Measurements from ENCODE around the gene MAP9.

MAP9 gene

DNA sequence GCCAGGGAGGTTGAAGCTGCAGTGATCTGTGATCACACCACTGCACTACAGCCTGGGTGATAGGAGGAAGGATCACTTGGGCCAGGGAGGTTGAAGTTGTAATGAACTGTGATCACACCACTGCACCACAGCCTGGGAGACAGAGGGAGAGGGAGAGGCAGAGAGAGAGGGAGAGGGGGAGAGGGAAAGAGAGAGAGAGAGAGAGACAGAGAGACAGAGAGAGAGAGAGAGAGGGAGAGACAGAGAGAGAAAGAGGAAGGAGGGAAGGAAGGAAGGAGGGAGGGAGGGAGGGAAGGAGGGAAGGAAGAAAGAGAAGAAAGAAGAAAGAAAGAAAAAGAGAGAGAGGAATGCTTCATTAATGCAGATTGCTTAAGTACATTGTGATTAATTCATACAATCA lies 15.2 kb upstream of the MAP9 start:
- Mint-ChIP-seq H3K27ac (no peak overlapping the region), H3K9me3 (no peaks in the 10 kb centered on the region), H3K4me1 (ENCODE audit: low read depth) (no peaks in the 10 kb centered on the region), H3K27me3 (ENCODE audit: low read depth) (no peaks in the 10 kb centered on the region), H3K36me3 (ENCODE audit: low read depth) (no peaks in the 10 kb centered on the region), H3K4me3 (no peak overlapping the region)

- Mint-ChIP-seq H3K4me1 (ENCODE audit: low read depth) (no peaks in the 10 kb centered on the region), H3K9me3 (no peaks in the 10 kb centered on the region), H3K27me3 (ENCODE audit: low read depth) (no peaks in the 10 kb centered on the region), H3K4me3 (no peak overlapping the region), H3K27ac (no peak overlapping the region), H3K36me3 (ENCODE audit: low read depth) (no peaks in the 10 kb centered on the region)
These were observed 11.4 kb upstream of the MAP9 start for GRCh38 chr4:155388162-155388561.

- H3K36me3 Mint-ChIP-seq (ENCODE audit: low read depth) = no peaks in the 10 kb centered on the region
- H3K9me3 Mint-ChIP-seq = no peaks in the 10 kb centered on the region
- no peaks in the 10 kb centered on the region for H3K4me1 Mint-ChIP-seq (ENCODE audit: low read depth)
- H3K27me3 Mint-ChIP-seq (ENCODE audit: low read depth) = peaks cover 7% of the 10 kb centered on the region
- no peak overlapping the region for H3K27ac Mint-ChIP-seq
- no peak overlapping the region for H3K4me3 Mint-ChIP-seq
These were observed 6.8 kb upstream of the MAP9 start for GRCh38 chr4:155383541-155383940.

DNA sequence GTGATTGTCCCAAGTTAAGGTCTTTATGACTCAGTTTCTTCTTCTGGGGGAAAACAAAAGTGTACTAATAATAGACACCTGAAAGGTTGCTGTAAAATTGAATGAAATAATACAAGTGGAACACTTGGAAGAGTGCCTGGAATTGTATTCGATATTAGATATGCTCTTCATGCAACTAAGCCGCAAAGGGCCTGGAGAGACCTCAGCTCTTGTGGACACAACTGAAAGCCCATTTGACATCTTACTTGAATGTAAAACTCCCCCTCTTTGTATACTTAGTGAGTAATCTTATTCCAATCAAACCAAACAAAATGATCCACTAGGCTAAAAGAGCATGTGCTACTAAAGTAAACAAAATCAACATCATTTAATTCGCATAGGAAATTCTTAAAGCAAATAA lies 511 bp upstream of the MAP9 start:
- peaks cover 13% of the 10 kb centered on the region for H3K4me1 Mint-ChIP-seq (ENCODE audit: low read depth)
- H3K27ac Mint-ChIP-seq = peak overlapping the region; percentile 43
- H3K36me3 Mint-ChIP-seq (ENCODE audit: low read depth) = no peaks in the 10 kb centered on the region
- no peaks in the 10 kb centered on the region for H3K9me3 Mint-ChIP-seq
- H3K4me3 Mint-ChIP-seq = peak overlapping the region; percentile 83
- peaks cover 7% of the 10 kb centered on the region for H3K27me3 Mint-ChIP-seq (ENCODE audit: low read depth)

DNA sequence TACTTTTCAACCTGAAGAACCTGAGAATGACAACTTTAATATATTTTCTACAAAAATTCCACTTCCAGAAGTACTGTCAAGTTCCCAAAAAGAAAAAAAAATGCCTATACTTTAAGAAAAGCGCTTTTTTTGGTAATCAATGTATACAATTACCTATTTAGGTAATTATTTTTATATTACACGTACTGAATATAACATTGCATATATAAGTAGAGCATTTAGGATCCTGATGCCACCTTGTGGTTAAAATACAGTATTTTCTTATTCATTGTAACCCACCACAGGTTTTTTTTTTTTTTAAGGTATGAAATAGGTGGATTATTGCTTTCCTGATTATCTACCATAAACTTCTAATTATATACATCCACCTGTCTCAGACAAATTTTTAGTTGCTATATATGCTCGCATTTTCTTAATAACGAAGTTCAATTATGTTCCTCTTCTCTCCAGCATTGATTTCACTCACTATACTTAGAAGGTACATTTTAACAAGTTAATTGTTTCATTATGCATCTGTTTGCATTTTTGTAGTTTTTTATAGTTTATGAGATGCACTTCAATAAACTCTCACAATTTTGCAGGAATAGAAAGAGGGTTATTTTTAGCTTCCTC lies 5.2 kb downstream of the MAP9 start:
- Mint-ChIP-seq H3K4me3 (no peak overlapping the region), H3K9me3 (no peaks in the 10 kb centered on the region), H3K27me3 (ENCODE audit: low read depth) (no peaks in the 10 kb centered on the region), H3K36me3 (ENCODE audit: low read depth) (no peaks in the 10 kb centered on the region), H3K4me1 (ENCODE audit: low read depth) (peaks cover 15% of the 10 kb centered on the region), H3K27ac (no peak overlapping the region)

- H3K4me1 Mint-ChIP-seq (ENCODE audit: low read depth) = peaks cover 5% of the 10 kb centered on the region
- no peaks in the 10 kb centered on the region for H3K36me3 Mint-ChIP-seq (ENCODE audit: low read depth)
- no peaks in the 10 kb centered on the region for H3K9me3 Mint-ChIP-seq
- H3K27ac Mint-ChIP-seq = no peak overlapping the region
- no peak overlapping the region for H3K4me3 Mint-ChIP-seq
- no peaks in the 10 kb centered on the region for H3K27me3 Mint-ChIP-seq (ENCODE audit: low read depth)
These were observed 9.2 kb downstream of the MAP9 start for GRCh38 chr4:155367608-155368007.

- H3K4me3 Mint-ChIP-seq = no peak overlapping the region
- H3K27ac Mint-ChIP-seq = no peak overlapping the region
- no peaks in the 10 kb centered on the region for H3K36me3 Mint-ChIP-seq (ENCODE audit: low read depth)
These were observed 22.7 kb downstream of the MAP9 start for GRCh38 chr4:155353923-155354540.

DNA sequence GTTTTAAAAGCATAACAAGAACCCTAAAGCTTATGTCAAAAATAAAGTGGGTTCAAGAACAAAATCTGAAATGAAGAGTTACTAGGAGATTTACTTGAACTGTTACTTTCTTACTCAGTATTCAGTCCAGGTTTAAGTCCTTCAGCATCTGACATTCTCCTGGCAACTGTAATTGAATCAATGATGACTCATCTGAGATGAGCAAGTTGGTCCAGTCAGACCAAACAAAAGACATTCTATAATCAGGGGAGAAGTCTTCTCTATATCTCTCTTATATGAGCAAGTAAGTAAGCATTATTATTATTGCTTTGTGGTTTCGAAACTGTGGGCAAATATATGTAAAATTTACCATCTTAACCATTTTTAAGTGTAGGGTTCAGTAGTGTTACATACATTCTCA lies 34.6 kb downstream of the MAP9 start:
- no peaks in the 10 kb centered on the region for H3K36me3 Mint-ChIP-seq (ENCODE audit: low read depth)
- H3K4me3 Mint-ChIP-seq = no peak overlapping the region
- H3K27me3 Mint-ChIP-seq (ENCODE audit: low read depth) = no peaks in the 10 kb centered on the region
- no peaks in the 10 kb centered on the region for H3K9me3 Mint-ChIP-seq
- no peak overlapping the region for H3K27ac Mint-ChIP-seq
- no peaks in the 10 kb centered on the region for H3K4me1 Mint-ChIP-seq (ENCODE audit: low read depth)

More at GRCh38 chr4:155353923-155354540, 22.7 kb downstream of the MAP9 start:
- Mint-ChIP-seq H3K27me3 (ENCODE audit: low read depth) (no peaks in the 10 kb centered on the region), H3K4me1 (ENCODE audit: low read depth) (peaks cover 1% of the 10 kb centered on the region), H3K9me3 (no peaks in the 10 kb centered on the region)

DNA sequence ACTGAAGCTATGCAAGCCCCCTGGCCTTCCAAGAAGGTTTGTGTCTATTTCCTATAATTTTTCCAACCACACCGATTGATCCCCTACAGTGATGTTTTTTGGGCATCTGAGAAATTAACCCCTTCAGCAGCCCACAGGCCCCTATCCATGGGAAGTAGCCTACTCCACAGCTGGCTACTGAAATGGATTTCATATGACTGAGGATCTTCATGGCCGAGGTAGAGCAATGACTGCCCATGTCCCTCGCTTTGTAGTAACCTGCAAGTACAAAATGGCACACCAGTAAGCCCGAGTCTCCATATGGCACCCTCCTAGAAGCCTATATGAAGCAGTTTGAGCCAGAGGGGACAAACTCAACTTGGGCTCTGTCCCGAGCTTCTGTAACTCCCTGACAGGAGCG lies 36.8 kb downstream of the MAP9 start:
- H3K36me3 Mint-ChIP-seq (ENCODE audit: low read depth) = no peaks in the 10 kb centered on the region
- no peaks in the 10 kb centered on the region for H3K4me1 Mint-ChIP-seq (ENCODE audit: low read depth)
- H3K27me3 Mint-ChIP-seq (ENCODE audit: low read depth) = no peaks in the 10 kb centered on the region
- no peak overlapping the region for H3K27ac Mint-ChIP-seq
- H3K9me3 Mint-ChIP-seq = no peaks in the 10 kb centered on the region
- no peak overlapping the region for H3K4me3 Mint-ChIP-seq

GRCh38 chr4:155339588-155339987 lies 37.2 kb downstream of the MAP9 start:
- no peaks in the 10 kb centered on the region for H3K4me1 Mint-ChIP-seq (ENCODE audit: low read depth)
- H3K27me3 Mint-ChIP-seq (ENCODE audit: low read depth) = no peaks in the 10 kb centered on the region
- H3K9me3 Mint-ChIP-seq = no peaks in the 10 kb centered on the region
- no peak overlapping the region for H3K27ac Mint-ChIP-seq
- H3K4me3 Mint-ChIP-seq = no peak overlapping the region
- H3K36me3 Mint-ChIP-seq (ENCODE audit: low read depth) = no peaks in the 10 kb centered on the region

GRCh38 chr4:155338196-155338595 lies 38.6 kb downstream of the MAP9 start:
- Mint-ChIP-seq H3K27ac (no peak overlapping the region), H3K4me1 (ENCODE audit: low read depth) (no peaks in the 10 kb centered on the region), H3K4me3 (no peak overlapping the region), H3K9me3 (no peaks in the 10 kb centered on the region), H3K27me3 (ENCODE audit: low read depth) (no peaks in the 10 kb centered on the region), H3K36me3 (ENCODE audit: low read depth) (no peaks in the 10 kb centered on the region)

GRCh38 chr4:155336242-155336641 lies 40.5 kb downstream of the MAP9 start:
- Mint-ChIP-seq H3K4me3 (no peak overlapping the region), H3K9me3 (no peaks in the 10 kb centered on the region), H3K4me1 (ENCODE audit: low read depth) (no peaks in the 10 kb centered on the region), H3K27me3 (ENCODE audit: low read depth) (no peaks in the 10 kb centered on the region), H3K27ac (no peak overlapping the region), H3K36me3 (ENCODE audit: low read depth) (no peaks in the 10 kb centered on the region)

DNA sequence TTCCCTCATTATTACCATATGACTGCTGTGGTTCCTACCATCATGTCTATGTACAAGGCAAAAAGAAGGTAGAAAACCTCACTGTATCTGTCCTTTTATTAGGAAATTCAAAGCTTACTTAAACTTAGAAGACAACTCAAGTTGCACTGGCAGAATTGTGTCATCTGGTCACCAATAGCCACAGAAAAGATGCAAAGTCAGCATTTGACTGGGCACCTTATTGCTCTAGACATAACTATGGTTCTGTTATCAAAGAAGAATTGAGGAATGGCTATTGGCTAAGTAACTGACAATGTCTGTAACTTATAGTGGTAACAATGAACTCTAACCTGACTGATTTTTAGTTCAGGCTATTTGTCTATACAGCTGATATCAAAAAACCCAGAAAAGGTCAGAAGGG lies 45.3 kb downstream of the MAP9 start:
- H3K9me3 Mint-ChIP-seq = no peaks in the 10 kb centered on the region
- H3K36me3 Mint-ChIP-seq (ENCODE audit: low read depth) = no peaks in the 10 kb centered on the region
- H3K27ac Mint-ChIP-seq = no peak overlapping the region
- no peaks in the 10 kb centered on the region for H3K27me3 Mint-ChIP-seq (ENCODE audit: low read depth)
- H3K4me3 Mint-ChIP-seq = no peak overlapping the region
- H3K4me1 Mint-ChIP-seq (ENCODE audit: low read depth) = no peaks in the 10 kb centered on the region

DNA sequence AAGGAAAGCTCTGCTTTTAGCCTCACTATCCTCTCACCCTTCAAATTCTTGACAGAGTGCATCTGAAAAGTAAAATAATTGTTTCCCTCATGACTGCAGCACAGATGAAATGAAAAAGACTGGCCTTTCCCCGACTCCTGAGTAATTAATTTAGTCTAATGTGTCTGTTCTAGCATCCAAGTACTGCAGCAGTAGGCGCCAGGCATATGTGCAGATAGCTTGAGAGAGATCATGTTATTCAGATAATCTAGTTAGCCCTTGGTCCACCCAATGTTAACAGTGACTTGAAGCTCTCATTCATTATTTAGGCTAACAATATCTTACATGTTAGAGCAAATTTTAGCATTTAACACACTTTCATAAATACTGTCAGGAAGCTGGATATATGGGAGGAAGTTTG lies 54.0 kb downstream of the MAP9 start:
- no peak overlapping the region for H3K4me3 Mint-ChIP-seq
- no peaks in the 10 kb centered on the region for H3K9me3 Mint-ChIP-seq
- no peaks in the 10 kb centered on the region for H3K36me3 Mint-ChIP-seq (ENCODE audit: low read depth)
- H3K4me1 Mint-ChIP-seq (ENCODE audit: low read depth) = no peaks in the 10 kb centered on the region
- no peaks in the 10 kb centered on the region for H3K27me3 Mint-ChIP-seq (ENCODE audit: low read depth)
- no peak overlapping the region for H3K27ac Mint-ChIP-seq

DNA sequence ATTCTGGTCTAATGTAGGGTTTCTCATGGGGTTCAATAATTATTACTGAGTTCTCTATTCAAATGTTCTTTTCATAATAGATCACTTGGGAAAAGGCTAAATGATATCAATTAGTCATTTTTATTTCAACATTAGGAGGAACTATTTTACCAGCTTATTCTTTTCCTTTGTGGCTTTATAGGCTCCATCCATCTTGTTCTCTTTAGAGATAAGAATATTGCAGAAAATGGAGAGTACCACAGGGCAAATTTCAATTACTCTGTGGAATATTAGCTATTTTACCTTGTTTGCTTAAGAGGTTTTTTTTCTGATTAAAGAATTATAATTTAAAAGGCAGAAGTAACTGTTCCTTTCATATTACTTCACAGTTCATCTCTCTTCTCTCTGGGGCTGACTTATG lies 55.8 kb downstream of the MAP9 start:
- Mint-ChIP-seq H3K27ac (no peak overlapping the region), H3K4me1 (ENCODE audit: low read depth) (no peaks in the 10 kb centered on the region), H3K4me3 (no peak overlapping the region), H3K9me3 (no peaks in the 10 kb centered on the region), H3K27me3 (ENCODE audit: low read depth) (no peaks in the 10 kb centered on the region), H3K36me3 (ENCODE audit: low read depth) (no peaks in the 10 kb centered on the region)

DNA sequence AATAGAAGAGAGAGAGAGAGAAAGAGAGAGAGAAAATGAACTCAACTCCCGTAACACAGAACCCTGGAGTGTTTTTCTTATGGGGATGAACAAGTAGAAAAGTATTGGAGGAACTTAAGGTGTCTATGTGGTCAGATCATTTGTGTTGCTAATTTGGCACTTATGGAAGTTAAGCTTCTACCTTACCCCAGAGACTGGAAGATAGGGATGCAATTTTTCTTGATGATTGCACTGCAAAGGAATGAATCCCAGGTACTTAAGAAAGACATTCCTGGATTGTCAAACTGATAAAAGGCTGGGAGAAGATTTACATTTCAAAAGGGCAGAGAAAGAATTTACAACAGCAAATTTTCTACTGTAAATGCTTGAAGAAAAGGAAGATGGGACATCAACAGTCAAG lies 57.2 kb downstream of the MAP9 start:
- Mint-ChIP-seq H3K9me3 (no peaks in the 10 kb centered on the region), H3K36me3 (ENCODE audit: low read depth) (no peaks in the 10 kb centered on the region), H3K4me3 (no peak overlapping the region), H3K4me1 (ENCODE audit: low read depth) (no peaks in the 10 kb centered on the region), H3K27ac (no peak overlapping the region), H3K27me3 (ENCODE audit: low read depth) (no peaks in the 10 kb centered on the region)
